SU-DHL-6 (cell line): Measurements from ENCODE around the gene FH.

Experiments
- H2AFZ ChIP-seq: fragments of 200-600 bp; sonication (generic); 2 replicates; pipeline ENCODE4 v1.6.1; 2014; ENCODE audit warnings: low read depth, mild to moderate bottlenecking, moderate library complexity, mixed read lengths, antibody characterized with exemption, low read length; ENCODE audit not compliant: severe bottlenecking
- H3F3A ChIP-seq: fragments of 200-600 bp; shearing (Covaris generic); 2 replicates; pipeline ENCODE4 v1.6.0; 2016; ENCODE audit warnings: antibody characterized with exemption, mild to moderate bottlenecking; ENCODE audit not compliant: insufficient read depth
- H3K27ac ChIP-seq: fragments of 200-600 bp; sonication (generic); 2 replicates; pipeline ENCODE4 v1.5.1; 2016; ENCODE audit warnings: low read depth, mild to moderate bottlenecking, low read length, moderate library complexity, mixed read lengths
- H3K27me3 ChIP-seq: fragments of 200-600 bp; sonication (generic), shearing (Covaris generic); 2 replicates; pipeline ENCODE4 v1.6.0; 2014; ENCODE audit warnings: mild to moderate bottlenecking, low read length
- H3K36me3 ChIP-seq: fragments of 200-600 bp; sonication (generic); 2 replicates; pipeline ENCODE4 v1.6.1; 2014; ENCODE audit warnings: mild to moderate bottlenecking, low read length, mixed read lengths
- H3K4me2 ChIP-seq: fragments of 300-600, 200-600 bp; shearing (Covaris generic), sonication (generic); 2 replicates; pipeline ENCODE4 v1.6.0; 2014; ENCODE audit warnings: low read length, low read depth, mild to moderate bottlenecking; ENCODE audit not compliant: poor library complexity, severe bottlenecking
- H3K4me3 ChIP-seq: fragments of 200-600 bp; sonication (generic); 2 replicates; pipeline ENCODE4 v1.5.1; 2014; ENCODE audit warnings: antibody characterized with exemption, low read length, mild to moderate bottlenecking, mixed read lengths; ENCODE audit not compliant: insufficient read depth, poor library complexity, severe bottlenecking
- H3K79me2 ChIP-seq: fragments of 200-600 bp; sonication (generic); 2 replicates; pipeline ENCODE4 v1.6.1; 2014; ENCODE audit warnings: mild to moderate bottlenecking, low read length, moderate library complexity; ENCODE audit not compliant: insufficient read depth
- H3K9ac ChIP-seq: fragments of 200-600 bp; sonication (generic); 2 replicates; pipeline ENCODE4 v1.7.0; 2014; ENCODE audit warnings: mild to moderate bottlenecking, low read length
- H3K9me2 ChIP-seq: fragments of 200-600 bp; sonication (generic); replicated peaks from 2 replicates; pipeline ENCODE4 v1.6.1; 2014; ENCODE audit warnings: low read length; ENCODE audit not compliant: insufficient read depth
- H3K9me3 ChIP-seq: fragments of 200-600 bp; sonication (generic); 2 replicates; pipeline ENCODE4 v1.6.1; 2014; ENCODE audit warnings: low read length, mixed read lengths; ENCODE audit not compliant: insufficient read depth
- H4K20me1 ChIP-seq: fragments of 200-600 bp; sonication (generic); 2 replicates; pipeline ENCODE4 v1.6.1; 2014; ENCODE audit warnings: low read depth, mild to moderate bottlenecking, antibody characterized with exemption, low read length, moderate library complexity, mixed read lengths
- EZH2phosphoT487 ChIP-seq: fragments of 200-600 bp; sonication (generic), shearing (Covaris generic); conservative IDR thresholded peaks from 2 replicates; pipeline ENCODE4 v1.6.1; 2018; ENCODE audit warnings: mild to moderate bottlenecking, antibody characterized with exemption, low read length, moderate library complexity, mixed read lengths
- TF ChIP-seq, protein P1 (sequence below): fragments of 200-600 bp; sonication (generic); IDR thresholded peaks from one replicate; pipeline ENCODE4 v1.5.1; 2017; ENCODE audit warnings: antibody characterized with exemption, mild to moderate bottlenecking, low read length, moderate library complexity; ENCODE audit not compliant: insufficient read depth, poor library complexity, severe bottlenecking

The FH gene

DNA sequence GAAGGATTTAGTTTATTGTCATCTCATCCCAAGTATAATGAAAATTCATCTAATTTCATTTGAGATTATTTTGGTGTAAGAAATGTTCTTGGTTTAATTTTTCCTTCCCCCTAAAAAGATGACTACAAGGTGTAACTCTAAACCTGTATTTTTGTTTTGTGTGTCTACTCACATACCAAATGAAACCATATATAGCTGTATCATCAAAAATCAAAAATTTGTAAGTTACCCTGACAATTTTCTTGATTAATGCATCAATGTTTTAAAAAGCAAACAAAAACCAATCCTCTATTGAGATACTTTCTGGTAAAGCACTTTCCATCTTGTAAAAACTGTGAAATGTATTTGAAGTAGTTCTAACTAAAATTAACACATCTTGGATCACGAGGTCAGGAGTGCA lies 30.8 kb downstream of the FH start:
- H2AFZ ChIP-seq = no peak overlapping the region
- H3K9me3 ChIP-seq = no peaks in the 10 kb centered on the region
- no peaks in the 10 kb centered on the region for H3K27me3 ChIP-seq
- no peaks in the 10 kb centered on the region for H4K20me1 ChIP-seq
- H3K27ac ChIP-seq = no peak overlapping the region
- TF ChIP-seq EZH2phosphoT487 = no peak
- TF ChIP-seq, protein P1, sequence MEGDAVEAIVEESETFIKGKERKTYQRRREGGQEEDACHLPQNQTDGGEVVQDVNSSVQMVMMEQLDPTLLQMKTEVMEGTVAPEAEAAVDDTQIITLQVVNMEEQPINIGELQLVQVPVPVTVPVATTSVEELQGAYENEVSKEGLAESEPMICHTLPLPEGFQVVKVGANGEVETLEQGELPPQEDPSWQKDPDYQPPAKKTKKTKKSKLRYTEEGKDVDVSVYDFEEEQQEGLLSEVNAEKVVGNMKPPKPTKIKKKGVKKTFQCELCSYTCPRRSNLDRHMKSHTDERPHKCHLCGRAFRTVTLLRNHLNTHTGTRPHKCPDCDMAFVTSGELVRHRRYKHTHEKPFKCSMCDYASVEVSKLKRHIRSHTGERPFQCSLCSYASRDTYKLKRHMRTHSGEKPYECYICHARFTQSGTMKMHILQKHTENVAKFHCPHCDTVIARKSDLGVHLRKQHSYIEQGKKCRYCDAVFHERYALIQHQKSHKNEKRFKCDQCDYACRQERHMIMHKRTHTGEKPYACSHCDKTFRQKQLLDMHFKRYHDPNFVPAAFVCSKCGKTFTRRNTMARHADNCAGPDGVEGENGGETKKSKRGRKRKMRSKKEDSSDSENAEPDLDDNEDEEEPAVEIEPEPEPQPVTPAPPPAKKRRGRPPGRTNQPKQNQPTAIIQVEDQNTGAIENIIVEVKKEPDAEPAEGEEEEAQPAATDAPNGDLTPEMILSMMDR = no peak
- no peaks in the 10 kb centered on the region for H3F3A ChIP-seq
- H3K79me2 ChIP-seq = no peaks in the 10 kb centered on the region
- H3K9ac ChIP-seq = no peak overlapping the region
- H3K9me2 ChIP-seq = no peaks in the 10 kb centered on the region
- H3K4me3 ChIP-seq = no peak overlapping the region
- no peak overlapping the region for H3K4me2 ChIP-seq
- H3K36me3 ChIP-seq = no peaks in the 10 kb centered on the region

DNA sequence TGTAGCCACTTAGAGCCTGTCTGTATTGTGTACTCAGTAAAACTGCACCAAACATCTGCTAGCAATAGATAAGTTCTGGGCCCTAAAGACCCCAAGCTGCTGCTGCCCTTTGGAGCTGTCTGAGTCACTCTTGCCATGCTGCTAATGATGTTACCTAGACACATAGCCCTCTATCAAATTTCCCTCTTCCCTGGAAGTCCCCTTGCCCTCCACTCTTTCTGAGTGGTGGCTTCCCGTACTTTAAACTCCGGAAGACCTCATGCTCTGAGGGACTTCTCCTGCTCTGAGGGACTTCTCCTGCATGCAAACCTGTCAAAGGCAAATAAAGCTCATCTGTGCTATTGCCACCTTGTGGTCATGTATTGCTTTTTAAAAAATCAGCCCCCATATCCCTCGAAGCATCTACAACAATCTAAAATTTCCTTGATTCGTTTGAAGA lies 34.0 kb downstream of the FH start:
- no peak overlapping the region for H3K4me3 ChIP-seq
- H3K79me2 ChIP-seq = no peaks in the 10 kb centered on the region
- no peaks in the 10 kb centered on the region for H3K27me3 ChIP-seq
- no peak for TF ChIP-seq EZH2phosphoT487
- TF ChIP-seq, protein P1 = peak; percentile 62
- no peak overlapping the region for H3K27ac ChIP-seq
- H3F3A ChIP-seq = no peaks in the 10 kb centered on the region
- no peaks in the 10 kb centered on the region for H4K20me1 ChIP-seq
- H3K36me3 ChIP-seq = no peaks in the 10 kb centered on the region
- H3K4me2 ChIP-seq = no peak overlapping the region
- no peak overlapping the region for H2AFZ ChIP-seq
- H3K9me3 ChIP-seq = no peaks in the 10 kb centered on the region
- no peaks in the 10 kb centered on the region for H3K9me2 ChIP-seq
- H3K9ac ChIP-seq = no peak overlapping the region

DNA sequence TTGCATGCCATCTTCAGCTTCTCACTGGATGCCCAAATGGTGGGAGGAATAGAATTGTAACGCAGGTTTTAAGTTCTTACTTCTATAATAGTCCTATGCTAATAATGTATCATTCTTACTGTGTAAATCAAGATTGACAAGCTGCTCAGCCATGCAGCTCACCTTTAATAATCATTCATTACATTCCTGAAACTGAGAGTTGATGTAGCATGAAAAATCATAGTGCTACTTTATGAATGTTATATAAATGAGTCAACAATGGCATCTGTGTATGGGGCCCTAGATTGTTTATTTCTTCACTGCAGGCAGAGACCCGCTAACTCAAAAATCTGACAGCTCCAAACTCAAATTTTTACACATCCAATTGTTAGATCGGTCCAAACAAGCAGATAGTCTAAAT lies 34.4 kb downstream of the FH start:
- Histone ChIP-seq H3K27me3 (no peaks in the 10 kb centered on the region), H3K79me2 (no peaks in the 10 kb centered on the region), H4K20me1 (no peaks in the 10 kb centered on the region), H3F3A (no peaks in the 10 kb centered on the region), H2AFZ (no peak overlapping the region), H3K36me3 (no peaks in the 10 kb centered on the region), H3K9me3 (no peaks in the 10 kb centered on the region), H3K4me3 (no peak overlapping the region), H3K4me2 (no peak overlapping the region), H3K9me2 (no peaks in the 10 kb centered on the region), H3K9ac (no peak overlapping the region), H3K27ac (no peak overlapping the region)
- TF ChIP-seq EZH2phosphoT487 = no peak
- TF ChIP-seq, protein P1 = no peak

DNA sequence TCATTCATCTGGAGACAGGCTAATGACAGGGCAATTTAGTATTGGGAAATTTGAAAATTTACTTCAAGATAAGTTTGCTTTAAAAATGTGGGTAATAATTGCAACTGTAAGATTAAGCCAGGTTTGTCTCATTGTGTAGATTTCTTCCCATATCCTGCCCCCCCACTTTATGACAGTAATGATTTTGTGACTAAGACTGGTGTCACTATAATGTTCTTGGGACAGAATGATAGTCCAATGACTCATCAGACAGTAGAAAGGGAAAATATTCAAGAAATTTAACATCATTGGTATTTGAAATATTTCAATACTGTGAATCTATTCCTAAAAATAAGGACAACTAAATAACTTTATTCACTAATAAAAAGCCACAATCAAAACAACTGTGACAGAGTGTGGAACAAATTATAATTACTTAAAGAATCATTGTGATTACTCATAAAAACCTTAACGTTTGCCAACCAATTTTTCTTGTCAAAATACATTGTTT lies 36.7 kb downstream of the FH start:
- no peaks in the 10 kb centered on the region for H4K20me1 ChIP-seq
- H3K9me2 ChIP-seq = no peaks in the 10 kb centered on the region
- no peaks in the 10 kb centered on the region for H3K9me3 ChIP-seq
- H3K4me2 ChIP-seq = no peak overlapping the region
- no peaks in the 10 kb centered on the region for H3K79me2 ChIP-seq
- H3K36me3 ChIP-seq = no peaks in the 10 kb centered on the region
- no peak overlapping the region for H3K27ac ChIP-seq
- H3F3A ChIP-seq = no peaks in the 10 kb centered on the region
- H3K27me3 ChIP-seq = no peaks in the 10 kb centered on the region
- no peak overlapping the region for H2AFZ ChIP-seq
- TF ChIP-seq, protein P1 = no peak
- TF ChIP-seq EZH2phosphoT487 = no peak
- H3K9ac ChIP-seq = no peak overlapping the region
- no peak overlapping the region for H3K4me3 ChIP-seq
